ENCODE measurements around the gene SREK1IP1.

SREK1IP1 gene

DNA sequence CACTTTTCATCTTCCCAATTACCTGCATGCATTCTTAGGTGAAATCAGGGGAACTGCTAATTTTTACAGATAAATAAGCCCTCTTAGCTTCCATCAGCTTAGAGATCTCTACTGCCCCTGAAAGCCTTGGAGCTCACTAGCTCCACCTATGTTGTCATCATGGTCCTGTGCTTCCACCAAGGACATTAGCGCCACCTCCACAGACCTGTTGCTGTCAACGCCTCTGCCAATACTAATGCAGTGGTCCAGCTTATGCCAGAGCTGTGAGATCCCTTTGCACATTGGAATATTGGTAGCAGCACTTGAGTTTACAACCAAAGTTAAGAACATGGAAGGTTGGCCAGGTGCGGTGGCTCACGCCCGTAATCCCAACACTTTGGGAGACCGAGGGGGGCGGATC is 85.9 kb downstream of the SREK1IP1 start:
- no peak for DNase-seq (ENCODE audit: low spot score)

- no peak for DNase-seq (ENCODE audit: low spot score)
Measured at GRCh38 chr5:64680289-64680688, 88.2 kb downstream of the SREK1IP1 start.

DNA sequence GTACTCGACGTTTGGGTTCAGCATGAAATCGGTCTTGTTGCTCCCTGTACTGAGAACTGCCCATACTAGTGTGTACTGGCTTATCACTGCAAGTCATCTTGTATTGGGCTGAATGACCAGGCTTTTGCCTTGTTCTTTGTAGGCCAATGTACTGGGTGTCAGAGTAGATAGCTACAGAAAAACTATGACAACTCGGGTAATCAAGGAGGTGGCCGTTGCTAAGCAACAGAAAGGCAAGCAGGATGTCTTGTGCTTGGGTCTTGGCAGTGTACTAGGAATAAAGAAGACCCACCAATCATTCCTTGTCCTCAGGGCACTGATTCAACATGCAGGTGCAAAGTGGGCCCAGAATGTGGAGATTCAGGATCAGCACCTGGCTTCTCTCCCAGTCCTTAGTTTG is 90.1 kb downstream of the SREK1IP1 start:
- DNase-seq (ENCODE audit: low spot score): no peak

- no peak for DNase-seq (ENCODE audit: low spot score)
Measured at GRCh38 chr5:64671678-64672077, 96.8 kb downstream of the SREK1IP1 start.

DNA sequence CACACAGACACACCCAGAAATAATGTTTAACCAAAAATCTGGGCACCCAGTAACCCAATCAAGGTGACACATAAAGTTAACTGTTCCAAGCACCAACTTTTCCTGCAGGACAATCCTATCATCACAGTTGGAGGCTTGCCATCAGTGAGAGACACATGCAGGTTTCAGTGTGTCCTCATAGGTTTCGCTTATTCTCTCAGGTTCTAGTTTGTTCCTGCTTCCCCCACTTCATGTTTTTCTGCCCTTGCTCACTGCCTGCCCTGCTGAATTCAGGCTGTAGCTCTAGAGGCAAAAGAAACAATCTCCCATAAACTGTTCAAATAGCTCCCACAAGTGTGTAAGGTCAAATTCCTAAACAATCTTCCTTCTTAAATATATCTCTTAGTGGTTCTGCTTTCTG is 98.2 kb downstream of the SREK1IP1 start:
- no peak for DNase-seq (ENCODE audit: low spot score)

Measured in activated CD4-positive, alpha-beta T cell treated with anti-CD3 and anti-CD28 coated beads, Interleukin-2, Interleukin-4, amounts not matched to agents 100 ng/mL and 50 ng/mL, durations not matched to agents 16 hours and 8 hours (primary cell).